Fibroblast of skin of back (primary cell): ENCODE data around the gene SVOP.
"Not testable (repeated sequence)": the region's sequence is repeated elsewhere in the genome, so short reads cannot be mapped to it uniquely, and the experiment has no call there.

Experiments used
- DNase-seq: peaks from one replicate; pipeline ENCODE4 v3.0.0-alpha.2; 2013

The SVOP gene

DNA sequence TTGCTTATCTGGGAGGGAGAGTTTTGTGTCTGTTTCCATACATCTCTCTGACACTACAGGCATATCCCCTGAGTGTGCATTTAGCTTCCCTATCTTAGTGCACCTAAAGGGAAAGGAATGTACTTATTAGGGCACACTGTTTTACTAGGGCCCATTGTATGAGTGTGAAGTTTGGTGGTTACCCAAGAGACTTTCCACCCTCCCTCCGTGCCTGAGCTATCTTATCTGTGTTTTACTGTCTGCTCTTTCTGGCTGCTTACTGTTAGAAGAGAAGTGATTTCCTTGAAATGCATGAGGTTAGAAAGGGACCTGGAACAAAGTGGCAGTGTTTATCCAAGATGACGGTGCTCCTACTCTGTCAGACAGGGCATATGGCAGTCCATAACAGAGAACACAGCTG, 8.5 kb upstream of the SVOP start:
- no peak for DNase-seq

DNA sequence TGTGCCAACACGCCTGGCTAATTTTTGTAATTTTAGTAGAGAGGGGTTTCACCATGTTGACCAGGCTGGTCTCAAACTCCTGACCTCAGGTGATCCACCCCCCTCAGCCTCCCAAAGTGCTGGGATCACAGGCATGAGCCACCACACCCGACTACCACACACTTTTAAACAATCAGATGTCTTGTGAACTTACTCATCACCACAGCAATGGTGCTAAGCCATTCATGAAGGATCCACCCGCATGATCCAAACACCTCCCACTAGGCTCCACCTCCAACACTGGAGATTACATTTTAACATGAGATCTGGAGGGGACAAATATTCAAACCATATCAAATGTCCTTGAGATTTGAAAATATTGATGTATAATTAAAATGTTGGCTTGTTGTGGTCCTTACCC, 7.8 kb upstream of the SVOP start:
- not testable (repeated sequence) for DNase-seq

DNA sequence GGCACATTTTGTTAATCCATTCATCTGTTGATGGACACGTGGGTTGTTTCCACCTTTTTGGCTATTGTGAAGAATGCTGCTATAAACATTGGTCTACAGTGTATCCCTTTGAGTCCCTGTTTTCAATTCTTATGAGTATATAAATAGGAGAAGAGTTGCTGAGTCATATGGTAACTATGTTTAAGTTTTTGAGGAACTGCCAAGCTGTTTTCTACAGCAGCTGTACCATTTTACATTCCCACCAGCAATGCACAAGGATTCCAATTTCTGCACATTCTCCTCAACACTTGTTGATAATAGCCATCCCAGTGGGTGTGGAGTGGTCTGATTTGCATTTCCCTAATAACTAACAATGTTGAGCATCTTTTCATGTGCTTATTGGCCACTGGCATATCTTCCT, 6.9 kb upstream of the SVOP start:
- peak; percentile 51 for DNase-seq

DNA sequence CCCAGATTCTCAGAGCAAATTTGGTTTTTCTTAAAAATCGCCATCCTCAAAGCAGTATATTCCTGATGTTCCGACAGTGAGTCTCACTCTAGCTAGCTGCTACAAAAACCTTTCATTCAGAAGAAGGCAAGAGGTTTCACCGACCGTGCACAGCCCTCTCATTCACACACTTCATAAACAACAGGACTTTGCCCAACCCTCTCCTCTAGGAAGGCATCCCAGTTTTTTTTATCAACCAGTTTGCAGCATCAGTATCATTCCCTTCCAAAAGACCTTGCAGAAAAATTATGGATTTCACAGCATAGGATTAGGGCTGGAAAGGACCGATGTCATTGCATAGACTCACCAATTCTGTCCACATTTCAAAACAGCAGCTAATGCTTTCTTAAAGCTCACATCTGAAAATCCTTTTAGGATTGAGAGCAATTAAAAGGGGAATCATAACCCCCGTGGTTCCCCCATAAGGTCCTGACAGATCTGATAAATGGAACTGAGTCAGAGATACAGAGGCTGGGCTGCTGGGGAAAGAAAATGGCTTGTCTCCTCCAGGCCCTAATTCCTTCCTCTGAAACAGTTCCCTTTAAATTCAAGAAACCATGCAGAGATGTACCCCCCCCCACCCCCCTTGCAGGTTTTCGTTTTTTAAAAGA, 597 bp downstream of the SVOP start:
- no peak for DNase-seq

DNA sequence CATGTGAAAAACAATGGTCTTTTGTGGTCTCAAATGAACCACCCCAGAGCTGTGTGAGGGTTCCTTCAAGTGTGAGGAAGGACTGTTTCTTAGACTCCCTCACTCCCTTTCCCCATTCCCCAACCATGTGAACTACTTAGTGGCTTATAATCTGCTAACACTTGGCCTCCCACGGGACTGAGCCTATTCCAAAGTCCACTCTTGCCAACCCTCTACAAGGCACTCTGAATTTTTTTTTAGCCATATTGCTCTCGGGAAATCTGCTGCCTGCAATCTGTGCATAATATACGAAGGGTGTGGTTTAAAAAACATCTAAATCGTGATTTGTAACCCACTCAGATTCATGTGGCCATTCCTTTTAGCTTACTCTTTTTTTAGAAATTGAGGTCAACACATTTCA, 2.6 kb downstream of the SVOP start:
- DNase-seq: no peak

DNA sequence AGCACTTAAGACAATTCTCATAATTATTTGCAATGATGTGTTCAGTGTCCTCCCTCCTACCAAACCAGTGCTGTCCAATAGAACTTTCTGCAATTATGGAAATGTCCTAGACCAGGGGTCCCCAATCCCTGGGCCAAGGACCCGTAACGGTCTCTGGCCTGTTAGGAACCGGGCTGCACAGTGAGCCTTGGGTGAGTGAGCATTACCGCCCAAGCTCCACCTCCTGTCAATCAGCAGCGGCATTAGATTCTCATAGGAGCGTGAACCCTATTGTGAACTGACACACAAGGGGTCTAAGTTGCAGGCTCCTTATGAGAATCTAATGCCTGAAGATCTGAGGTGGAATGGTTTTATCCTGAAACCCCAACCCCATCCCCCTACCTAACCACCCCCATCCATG, 3.9 kb downstream of the SVOP start:
- DNase-seq: no peak

DNA sequence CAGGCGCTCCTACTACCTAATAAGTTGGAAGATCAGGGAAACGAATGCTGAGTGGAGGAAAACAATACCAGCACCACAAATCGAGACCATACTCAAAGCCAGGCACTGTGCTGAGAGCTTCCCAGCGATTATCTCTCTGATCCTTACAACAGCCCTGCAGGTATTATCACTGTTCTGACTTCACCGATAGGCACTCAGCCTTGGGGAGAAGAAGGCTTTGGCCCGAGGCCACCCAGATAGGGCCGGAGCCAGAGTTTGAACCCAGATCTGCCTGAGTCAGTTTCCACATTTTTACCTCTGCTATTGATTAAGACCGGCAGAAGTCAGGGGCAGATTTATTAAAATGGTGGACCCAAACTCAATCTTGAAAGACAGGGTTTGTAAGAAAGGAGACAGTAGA, 4.9 kb downstream of the SVOP start:
- no peak for DNase-seq

DNA sequence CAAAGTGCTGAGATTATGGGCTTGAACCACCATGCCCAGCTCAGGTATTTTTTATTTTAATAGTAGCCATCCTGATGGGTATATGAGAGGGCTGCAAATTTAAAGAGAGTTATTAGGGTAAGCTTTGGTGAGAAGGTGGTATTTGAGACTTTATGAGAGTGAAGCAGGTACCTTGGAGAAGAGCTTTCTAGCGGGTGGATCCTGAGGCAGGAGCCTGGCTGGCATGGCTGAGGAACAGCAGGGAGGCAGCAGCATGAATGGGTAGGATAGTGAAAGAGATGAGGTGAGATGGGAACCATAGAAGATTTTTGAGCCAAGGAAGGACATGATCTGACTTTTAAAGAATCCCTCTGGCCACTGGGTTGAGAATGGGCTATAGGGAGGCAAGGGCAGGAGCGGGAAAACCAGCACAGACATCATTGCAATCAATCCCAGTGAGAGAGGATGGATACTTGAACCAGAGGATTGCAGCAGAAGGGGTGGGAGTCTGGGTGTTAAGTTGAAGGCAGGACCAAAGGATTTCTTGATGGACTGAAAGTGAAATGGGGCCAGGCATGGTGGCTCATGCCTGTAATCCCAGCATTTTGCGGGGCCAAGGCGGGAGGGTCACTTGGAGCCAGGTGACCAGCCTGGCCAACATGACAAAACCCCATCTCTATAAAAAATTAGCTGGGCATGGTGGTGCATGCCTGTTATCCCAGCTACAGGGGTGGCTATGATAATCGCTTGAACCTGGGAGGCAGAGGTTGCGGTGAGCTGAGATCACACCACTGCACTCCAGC, 5.7 kb downstream of the SVOP start:
- DNase-seq: no peak

DNA sequence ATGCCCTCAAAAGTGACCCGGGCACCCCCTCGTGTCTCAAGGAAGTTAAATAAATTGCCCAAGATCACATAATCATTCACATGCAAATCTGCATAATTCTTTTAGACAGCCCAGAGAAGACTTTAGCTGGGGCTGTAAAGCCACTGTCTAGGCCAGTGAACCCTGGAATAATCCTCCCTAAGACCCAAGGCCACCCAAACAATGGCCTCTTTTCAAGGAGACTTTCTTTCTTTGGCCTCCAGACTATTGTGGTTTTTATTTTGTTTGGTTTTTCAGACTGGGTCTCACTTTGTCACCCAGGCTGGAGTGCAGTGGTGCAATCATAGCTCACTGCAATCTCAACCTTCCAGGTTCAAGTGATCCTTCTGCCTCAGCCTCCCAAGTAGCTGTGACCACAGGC, 10.6 kb downstream of the SVOP start:
- no peak for DNase-seq

DNA sequence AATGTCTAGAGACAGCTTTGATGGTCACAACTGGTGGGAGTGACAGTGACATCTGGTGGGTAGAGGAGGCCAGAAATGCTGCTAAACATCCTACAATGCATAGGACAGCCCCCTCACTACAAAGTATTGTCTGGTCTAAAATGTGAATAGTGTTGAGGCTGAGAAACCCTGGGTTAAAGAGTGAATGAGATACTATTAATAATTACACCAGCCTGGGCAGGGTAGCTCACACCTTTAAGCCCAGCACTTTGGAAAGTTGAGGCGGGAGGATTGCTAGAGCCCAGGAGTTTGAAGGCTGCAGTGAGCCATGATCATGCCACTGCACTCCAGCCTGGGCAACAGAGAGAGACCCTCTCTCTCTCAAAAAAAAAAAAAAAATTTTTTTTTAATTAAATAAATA, 11.1 kb downstream of the SVOP start:
- DNase-seq: no peak

DNA sequence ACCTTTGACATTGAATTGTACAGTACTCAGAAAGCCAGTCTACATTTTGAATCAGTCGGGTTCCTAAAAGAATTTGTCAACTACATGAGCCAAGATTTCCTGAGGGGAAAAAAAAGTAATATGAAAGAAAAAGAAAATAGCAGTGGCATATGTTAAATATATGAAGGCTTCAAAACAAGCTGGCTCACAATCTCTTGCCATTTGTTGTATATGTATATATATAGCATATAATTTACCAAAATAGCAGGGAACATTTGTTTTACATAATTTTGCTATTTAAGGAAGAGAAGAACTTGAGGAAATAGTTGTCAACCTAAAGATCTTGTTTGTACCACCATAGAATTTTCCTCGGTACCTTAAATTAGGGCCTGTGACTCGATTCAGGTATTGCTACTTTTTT, 16.9 kb downstream of the SVOP start:
- DNase-seq: no peak

DNA sequence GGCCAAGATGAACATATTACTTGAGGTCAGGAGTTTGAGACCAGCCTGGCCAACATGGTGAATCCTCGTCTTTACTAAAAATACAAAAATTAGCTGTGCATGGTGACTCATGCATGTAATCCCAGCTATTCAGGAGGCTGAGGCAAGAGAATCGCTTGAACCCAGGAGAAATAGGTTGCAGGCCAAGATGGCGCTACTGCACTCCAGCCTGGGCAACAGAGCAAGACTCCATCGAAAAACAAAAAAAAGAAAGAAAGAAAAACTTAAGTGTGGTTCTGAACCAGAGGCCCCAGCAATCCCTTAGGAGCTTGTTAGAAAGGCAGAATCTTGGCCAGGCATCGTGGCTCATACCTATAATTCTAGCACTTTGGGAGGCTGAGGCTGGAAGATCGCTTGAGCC, 24.5 kb downstream of the SVOP start:
- DNase-seq: no peak

DNA sequence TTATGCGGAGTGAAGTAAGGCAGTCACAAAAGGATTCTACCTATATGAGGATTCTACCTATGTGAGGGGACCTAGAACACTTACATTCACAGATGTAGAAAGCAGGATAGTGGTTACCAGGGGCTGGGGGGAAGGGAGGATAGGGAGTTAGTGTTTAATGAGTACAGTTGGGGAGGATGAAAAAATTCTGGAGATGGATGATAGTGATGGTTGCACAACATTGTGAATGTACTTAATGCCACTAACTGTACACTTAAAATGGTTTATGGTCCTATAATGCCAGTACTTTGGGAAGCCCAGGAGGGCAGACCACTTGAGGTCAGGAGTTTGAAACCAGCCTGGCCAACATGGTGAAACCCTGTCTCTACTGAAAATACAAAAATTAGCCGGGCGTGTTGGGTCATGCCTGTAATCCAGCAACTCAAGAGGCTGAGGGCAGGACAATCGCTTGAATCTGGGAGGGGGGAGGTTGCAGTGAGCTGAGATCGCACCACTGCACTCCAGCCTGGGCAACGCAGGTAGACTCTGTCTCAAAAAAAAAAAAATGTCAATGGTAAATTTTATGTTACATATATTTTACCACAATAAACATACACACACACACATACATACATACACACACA, 25.4 kb downstream of the SVOP start:
- no peak for DNase-seq

DNA sequence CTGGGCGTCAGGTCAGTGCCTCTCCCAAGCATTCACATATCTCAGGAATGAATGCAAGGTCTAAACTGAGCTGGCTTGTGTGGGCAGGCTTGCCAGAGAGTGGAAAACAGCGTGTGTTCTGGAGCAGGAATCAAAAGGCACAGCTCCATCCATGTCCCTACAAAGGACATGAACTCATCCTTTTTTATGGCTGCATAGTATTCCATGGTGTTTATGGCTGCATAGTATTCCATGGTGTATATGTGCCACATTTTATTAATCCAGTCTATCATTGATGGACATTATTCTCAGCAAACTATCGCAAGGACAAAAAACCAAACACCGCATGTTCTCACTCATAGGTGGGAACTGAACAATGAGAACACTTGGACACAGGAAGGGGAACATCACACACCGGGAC, 30.8 kb downstream of the SVOP start:
- DNase-seq: not testable (repeated sequence)

DNA sequence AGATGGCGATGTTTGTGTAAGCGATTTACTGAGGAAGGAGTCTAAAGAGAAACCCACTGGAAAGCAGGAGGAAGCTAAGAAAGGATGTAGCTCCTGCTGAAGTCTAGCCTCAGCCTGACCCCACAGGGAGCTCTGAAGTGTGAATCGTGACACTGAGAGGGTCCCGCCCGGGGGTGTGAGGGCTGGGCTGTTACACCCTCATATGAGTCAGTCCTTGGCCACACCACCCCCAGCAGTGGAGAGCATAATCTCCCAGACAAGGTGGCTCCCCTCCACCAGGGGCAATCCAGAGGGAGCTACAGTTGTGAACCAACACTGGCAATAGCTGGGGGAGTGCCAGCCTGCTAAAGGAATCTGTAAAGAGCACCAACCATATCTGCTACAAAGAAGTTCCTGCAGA, 31.5 kb downstream of the SVOP start:
- peak; percentile 25 for DNase-seq

DNA sequence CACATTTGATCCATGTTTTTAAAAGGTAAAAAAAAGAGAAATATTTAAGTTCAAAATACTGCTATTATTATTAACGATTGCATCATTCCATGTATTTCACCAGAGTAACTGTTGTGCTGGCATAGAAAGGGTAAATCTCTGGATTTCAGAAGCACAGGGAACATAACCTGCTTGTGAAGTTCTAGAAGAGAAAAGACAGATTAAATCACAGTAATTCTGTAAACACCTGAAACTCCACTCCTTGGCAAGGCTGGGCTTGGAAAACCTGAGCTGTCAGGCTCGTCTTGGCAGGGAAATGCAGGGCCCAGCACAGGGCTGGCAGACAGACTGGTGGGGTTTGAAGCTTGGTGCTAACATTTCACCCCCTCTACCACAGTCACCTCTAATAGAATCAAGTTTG, 35.1 kb downstream of the SVOP start:
- DNase-seq: no peak

DNA sequence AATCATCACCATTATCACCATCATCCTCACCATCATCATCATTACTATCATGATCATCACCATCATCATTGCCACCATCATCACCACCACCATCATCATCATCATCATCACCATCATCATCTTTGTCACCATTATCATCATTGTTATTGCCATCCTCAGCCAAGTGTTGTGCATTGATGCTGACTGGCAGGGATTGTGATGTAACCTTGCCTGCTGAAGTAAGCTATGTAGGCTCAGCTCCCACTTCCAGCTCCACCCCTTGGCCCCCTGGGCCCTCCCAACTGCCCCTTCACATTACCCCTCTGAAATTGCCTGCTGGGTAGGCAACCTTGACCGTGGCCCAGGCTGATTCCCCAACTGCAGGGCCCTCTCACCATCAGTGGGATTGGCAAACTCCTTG, 37.6 kb downstream of the SVOP start:
- no peak for DNase-seq

DNA sequence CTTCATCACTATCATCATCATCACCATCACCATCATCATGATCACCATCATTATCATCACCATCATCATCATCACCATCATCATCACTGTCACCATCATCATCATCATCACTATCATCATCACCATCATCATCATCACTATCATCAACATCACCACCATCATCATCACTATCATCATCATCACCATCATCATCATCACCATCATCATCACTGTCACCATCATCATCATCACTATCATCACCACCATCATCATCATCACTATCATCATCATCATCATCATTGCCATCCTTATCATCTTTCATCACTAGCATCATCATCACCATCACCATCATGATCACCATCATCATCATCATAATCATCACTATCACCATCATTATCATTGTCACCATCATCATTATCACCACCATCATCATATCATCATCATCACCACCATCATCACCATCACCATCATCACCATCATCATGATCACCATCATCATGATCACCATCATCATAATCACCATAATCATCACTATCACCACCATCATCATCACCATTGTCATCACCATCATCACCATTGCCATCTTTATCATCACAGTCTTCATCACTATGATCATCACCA, 38.1 kb downstream of the SVOP start:
- DNase-seq: no peak

DNA sequence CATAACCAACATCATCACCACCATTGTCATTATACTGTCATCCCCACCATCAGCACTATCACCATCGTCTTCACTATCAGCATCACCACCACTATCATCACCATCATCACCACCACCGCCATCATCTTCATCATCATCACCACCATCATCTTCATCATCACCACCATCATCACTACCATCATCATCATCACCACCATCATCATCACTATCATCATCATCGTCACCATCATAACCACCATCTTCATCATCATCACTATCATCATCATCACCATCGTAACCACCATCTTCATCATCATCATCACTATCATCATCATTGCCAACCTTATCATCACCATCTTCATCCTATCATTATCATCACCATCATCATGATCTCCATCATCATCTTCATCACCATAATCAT, 39.0 kb downstream of the SVOP start:
- no peak for DNase-seq

DNA sequence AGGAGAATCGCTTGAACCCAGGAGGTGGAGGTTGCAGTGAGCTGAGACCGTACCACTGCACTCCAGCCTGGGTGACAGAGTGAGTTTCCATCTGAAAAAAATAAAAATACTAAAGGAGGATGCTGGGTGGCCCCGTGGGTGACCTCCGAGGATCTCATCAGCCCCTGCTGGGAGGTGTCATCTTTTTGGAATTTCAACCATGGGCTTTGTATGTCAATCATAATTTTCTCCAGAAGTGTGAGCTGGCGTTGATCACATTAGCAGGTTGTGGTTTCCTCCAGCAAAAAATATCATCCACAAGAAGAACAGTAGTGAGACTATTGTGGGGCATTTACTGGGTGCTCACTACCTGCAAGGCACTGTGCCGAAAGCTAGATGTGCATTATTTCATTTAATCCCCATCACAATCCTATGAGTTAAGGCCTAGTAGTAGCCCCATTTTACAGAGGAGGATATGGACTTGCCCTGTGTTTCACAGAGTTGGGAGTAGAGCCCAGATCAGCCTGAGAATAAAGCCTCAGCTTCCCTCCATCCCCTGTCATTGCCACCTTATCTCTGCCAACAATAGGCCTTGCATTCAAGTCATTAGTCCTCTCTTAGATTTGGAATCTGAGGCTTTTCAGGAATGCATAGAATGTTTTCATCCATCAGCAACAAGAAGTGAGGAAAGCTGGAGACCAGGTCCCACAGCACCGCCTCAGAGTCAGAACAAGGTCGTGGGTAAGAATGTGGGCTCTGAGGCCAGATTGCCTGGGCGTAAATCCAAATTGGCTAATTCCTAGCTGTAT, 39.8 kb downstream of the SVOP start:
- peak; percentile 57 for DNase-seq

DNA sequence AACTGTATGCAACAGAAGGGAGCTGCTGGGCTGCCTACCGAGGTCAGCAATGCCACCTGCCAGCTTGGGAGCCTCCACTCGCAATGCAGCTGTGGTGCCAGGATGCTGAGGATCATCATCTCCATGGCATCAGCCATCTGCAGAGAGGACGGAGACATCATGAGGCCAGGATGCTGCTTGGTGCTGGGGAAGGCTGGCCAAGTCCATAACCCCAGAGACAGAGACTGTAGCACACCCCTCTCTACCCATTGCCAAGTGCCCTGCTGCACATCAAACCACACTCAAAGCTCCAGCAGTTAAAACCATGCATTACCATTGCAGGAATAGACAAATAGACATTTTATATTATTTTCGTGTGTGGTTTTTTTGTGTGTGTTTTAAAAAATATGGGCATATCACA, 43.5 kb downstream of the SVOP start:
- no peak for DNase-seq

DNA sequence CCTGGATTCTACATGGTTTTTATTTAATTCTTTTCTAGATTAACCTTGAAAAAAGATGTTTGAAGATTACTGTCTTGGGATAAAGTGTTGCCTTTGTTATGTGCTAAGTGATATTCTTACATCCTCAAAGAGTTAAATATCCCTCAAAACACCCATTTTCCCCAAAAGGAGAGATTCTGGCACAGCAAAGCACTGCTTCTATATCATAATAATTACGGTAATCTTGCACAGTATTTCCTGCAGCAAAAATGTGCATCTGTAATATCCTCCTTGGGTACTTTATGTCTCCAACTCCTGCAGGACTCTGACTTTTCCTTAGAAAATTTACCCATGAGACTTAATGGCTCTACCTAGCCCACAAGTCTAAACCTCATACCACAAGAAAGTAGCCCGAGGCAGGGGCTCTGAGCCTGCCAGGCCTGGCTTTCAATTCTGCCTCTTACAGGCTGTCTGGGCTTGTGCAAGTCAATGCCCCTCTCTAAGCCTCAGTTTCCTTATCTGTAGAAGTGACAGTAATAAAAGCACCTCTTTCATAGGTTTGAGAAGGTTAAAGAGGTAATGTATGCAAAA, 45.8 kb downstream of the SVOP start:
- DNase-seq: no peak
